Suprapubic skin (tissue), 4 donors: ENCODE measurements around the gene ICAM4. TPM values are rescaled to one million over a fixed set of nuclear protein-coding genes. Genes with fewer than 3 reads are reported as not detected.
A peak's percentile ranks its signal among the peaks of the same experiment; 100 is the strongest.

ENCODE experiments used
- DNase-seq, 2 donors: peaks; one replicate each; pipeline ENCODE4 v3.0.0-alpha.2; 2019; ENCODE audit warnings: low spot score in 2 of 2
- H3K27ac ChIP-seq: fragments of 200-600 bp; sonication (generic); one replicate; pipeline ENCODE4 v1.5.1; 2019
- H3K27me3 ChIP-seq: fragments of 200-600 bp; sonication (generic); one replicate; pipeline ENCODE4 v1.5.1; 2019
- H3K36me3 ChIP-seq: fragments of 200-600 bp; sonication (generic); one replicate; pipeline ENCODE4 v1.5.1; 2019
- H3K4me1 ChIP-seq: fragments of 200-600 bp; sonication (generic); one replicate; pipeline ENCODE4 v1.5.1; 2019
- H3K4me3 ChIP-seq: fragments of 200-600 bp; sonication (generic); one replicate; pipeline ENCODE4 v1.5.1; 2019; ENCODE audit warnings: mild to moderate bottlenecking
- H3K9me3 ChIP-seq: fragments of 200-600 bp; sonication (generic); one replicate; pipeline ENCODE4 v1.5.1; 2019
- EP300 ChIP-seq: sonication (generic); formaldehyde crosslinking; IDR thresholded peaks from one replicate; pipeline ENCODE4 v1.6.1; 2017; ENCODE audit warnings: antibody characterized with exemption
- POLR2A ChIP-seq, 2 donors: fragments of 450-650 bp; IDR thresholded peaks; one replicate each; pipeline ENCODE4 v1.6.1; 2017; ENCODE audit warnings: antibody characterized with exemption in 2 of 2, mild to moderate bottlenecking in 2 of 2, moderate library complexity in 2 of 2
- POLR2AphosphoS5 ChIP-seq, 3 donors: sonication (generic); formaldehyde crosslinking; IDR thresholded peaks; one replicate each; pipeline ENCODE4 v1.6.1; 2017; ENCODE audit warnings: antibody characterized with exemption in 3 of 3
- WGBS: methylation state at CpG from one replicate; pipeline ENCODE4 v1.1.5; 2018; 5-methylcytosine and 5-hydroxymethylcytosine counted together
- total RNA-seq, 4 donors: library from RNA; depleted of rRNA; stranded (reverse); fragments of >200 nt; gene quantifications; one replicate each; pipeline ENCODE4 v1.1.0, GENCODE V29; 2016
- TF ChIP-seq, protein P1 (sequence below), 2 donors: fragments of 200-600 bp in 1 of 2; fragments of 450-650 bp in 1 of 2; sonication (generic) in 1 of 2; IDR thresholded peaks; one replicate each; pipeline ENCODE4 v1.5.1; 2016 to 2019; ENCODE audit warnings: antibody characterized with exemption in 2 of 2, mild to moderate bottlenecking in 1 of 2, moderate library complexity in 1 of 2

ICAM4 gene
- total RNA-seq, 4 donors from 2014 or later, result not detected

DNA sequence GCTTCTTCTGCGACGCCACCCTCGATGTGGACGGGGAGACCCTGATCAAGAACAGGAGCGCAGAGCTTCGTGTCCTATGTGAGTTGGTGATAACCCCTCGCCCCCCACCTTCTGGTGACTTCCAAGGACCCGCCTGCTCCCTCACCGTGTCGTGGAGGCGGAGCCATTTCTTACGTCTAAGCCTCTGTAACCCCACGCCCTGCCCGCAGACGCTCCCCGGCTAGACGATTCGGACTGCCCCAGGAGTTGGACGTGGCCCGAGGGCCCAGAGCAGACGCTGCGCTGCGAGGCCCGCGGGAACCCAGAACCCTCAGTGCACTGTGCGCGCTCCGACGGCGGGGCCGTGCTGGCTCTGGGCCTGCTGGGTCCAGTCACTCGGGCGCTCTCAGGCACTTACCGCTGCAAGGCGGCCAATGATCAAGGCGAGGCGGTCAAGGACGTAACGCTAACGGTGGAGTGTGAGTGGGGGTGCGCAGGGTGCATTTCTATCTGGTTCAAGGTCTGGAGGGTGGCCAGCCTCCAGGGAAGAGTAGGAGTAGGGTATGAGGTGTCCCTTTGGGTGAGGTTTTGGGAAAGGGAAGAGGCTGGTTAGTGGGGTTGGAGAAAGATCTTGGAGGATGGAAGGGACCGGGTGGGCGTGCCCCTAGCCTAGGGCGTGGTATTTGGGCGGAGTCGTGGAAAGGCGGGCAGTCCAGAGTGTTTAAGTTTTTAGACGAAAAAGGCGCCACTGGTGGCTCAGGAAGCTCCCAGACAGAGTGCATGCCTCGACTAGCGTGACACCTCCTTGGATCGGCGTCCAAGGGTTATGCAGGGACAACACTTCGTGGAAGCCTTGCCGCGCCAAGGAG lies 6.3 kb downstream of the ICAM4 start:
- peaks cover 73% of the 10 kb centered on the region for H3K4me1 ChIP-seq
- peak overlapping the region; percentile 45 for H3K4me3 ChIP-seq
- DNase-seq, result no peak
- H3K27me3 ChIP-seq, result peaks cover 96% of the 10 kb centered on the region
- no peak overlapping the region for H3K27ac ChIP-seq
- no peak for TF ChIP-seq POLR2AphosphoS5 (IDR thresholded peaks at IDR 0.05)
- no peak for TF ChIP-seq POLR2A (IDR thresholded peaks at IDR 0.05)
- TF ChIP-seq, protein P1, sequence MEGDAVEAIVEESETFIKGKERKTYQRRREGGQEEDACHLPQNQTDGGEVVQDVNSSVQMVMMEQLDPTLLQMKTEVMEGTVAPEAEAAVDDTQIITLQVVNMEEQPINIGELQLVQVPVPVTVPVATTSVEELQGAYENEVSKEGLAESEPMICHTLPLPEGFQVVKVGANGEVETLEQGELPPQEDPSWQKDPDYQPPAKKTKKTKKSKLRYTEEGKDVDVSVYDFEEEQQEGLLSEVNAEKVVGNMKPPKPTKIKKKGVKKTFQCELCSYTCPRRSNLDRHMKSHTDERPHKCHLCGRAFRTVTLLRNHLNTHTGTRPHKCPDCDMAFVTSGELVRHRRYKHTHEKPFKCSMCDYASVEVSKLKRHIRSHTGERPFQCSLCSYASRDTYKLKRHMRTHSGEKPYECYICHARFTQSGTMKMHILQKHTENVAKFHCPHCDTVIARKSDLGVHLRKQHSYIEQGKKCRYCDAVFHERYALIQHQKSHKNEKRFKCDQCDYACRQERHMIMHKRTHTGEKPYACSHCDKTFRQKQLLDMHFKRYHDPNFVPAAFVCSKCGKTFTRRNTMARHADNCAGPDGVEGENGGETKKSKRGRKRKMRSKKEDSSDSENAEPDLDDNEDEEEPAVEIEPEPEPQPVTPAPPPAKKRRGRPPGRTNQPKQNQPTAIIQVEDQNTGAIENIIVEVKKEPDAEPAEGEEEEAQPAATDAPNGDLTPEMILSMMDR (IDR thresholded peaks at IDR 0.05), result no peak
- TF ChIP-seq EP300, result no peak
- 12% methylated on average over 39 of the region's 56 CpGs for WGBS
- H3K36me3 ChIP-seq, result no peaks in the 10 kb centered on the region
- H3K9me3 ChIP-seq, result no peaks in the 10 kb centered on the region

GRCh38 chr19:10293637-10294367 lies 7.0 kb downstream of the ICAM4 start:
- Histone ChIP-seq H3K4me1 (peaks cover 66% of the 10 kb centered on the region), H3K4me3 (no peak overlapping the region), H3K27ac (no peak overlapping the region), H3K27me3 (peaks cover 89% of the 10 kb centered on the region), H3K9me3 (no peaks in the 10 kb centered on the region), H3K36me3 (no peaks in the 10 kb centered on the region)
- DNase-seq, result no peak
- 0% methylated on average over 1 of the region's 49 CpGs for WGBS
- TF ChIP-seq EP300, result no peak
- no peak for TF ChIP-seq POLR2A (IDR thresholded peaks at IDR 0.05)
- TF ChIP-seq POLR2AphosphoS5 (IDR thresholded peaks at IDR 0.05), result no peak
- TF ChIP-seq, protein P1 (IDR thresholded peaks at IDR 0.05), result no peak

DNA sequence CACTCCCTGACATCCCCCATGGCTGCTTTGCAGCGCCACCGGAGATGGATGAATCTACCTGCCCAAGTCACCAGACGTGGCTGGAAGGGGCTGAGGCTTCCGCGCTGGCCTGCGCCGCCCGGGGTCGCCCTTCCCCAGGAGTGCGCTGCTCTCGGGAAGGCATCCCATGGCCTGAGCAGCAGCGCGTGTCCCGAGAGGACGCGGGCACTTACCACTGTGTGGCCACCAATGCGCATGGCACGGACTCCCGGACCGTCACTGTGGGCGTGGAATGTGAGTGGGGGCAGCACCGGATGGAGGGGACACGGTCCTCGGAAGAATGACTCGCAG lies 7.6 kb downstream of the ICAM4 start:
- H3K4me1 ChIP-seq, result peaks cover 60% of the 10 kb centered on the region
- H3K4me3 ChIP-seq, result no peak overlapping the region
- no peak overlapping the region for H3K27ac ChIP-seq
- no peak for DNase-seq
- H3K27me3 ChIP-seq, result peaks cover 84% of the 10 kb centered on the region
- no peaks in the 10 kb centered on the region for H3K9me3 ChIP-seq
- H3K36me3 ChIP-seq, result no peaks in the 10 kb centered on the region
- 27% methylated on average over 10 of the region's 25 CpGs for whole genome bisulfite sequencing
- no peak for TF ChIP-seq EP300
- TF ChIP-seq, protein P1 (IDR thresholded peaks at IDR 0.05), result no peak
- TF ChIP-seq POLR2A (IDR thresholded peaks at IDR 0.05), result no peak
- TF ChIP-seq POLR2AphosphoS5 (IDR thresholded peaks at IDR 0.05), result no peak

- TF ChIP-seq POLR2AphosphoS5 (IDR thresholded peaks at IDR 0.05) (no peak), EP300 (no peak), POLR2A (IDR thresholded peaks at IDR 0.05) (no peak)
- TF ChIP-seq, protein P1 (IDR thresholded peaks at IDR 0.05), result no peak
- 4% methylated on average over 27 of the region's 48 CpGs for WGBS
- Histone ChIP-seq H3K27ac (no peak overlapping the region), H3K4me1 (peaks cover 50% of the 10 kb centered on the region), H3K9me3 (no peaks in the 10 kb centered on the region), H3K27me3 (peaks cover 77% of the 10 kb centered on the region), H3K36me3 (no peaks in the 10 kb centered on the region), H3K4me3 (peak overlapping the region; percentile 39)
- DNase-seq, result no peak
Measured at GRCh38 chr19:10295305-10295846, 8.6 kb downstream of the ICAM4 start.
